Activated naive CD4-positive, alpha-beta T cell treated with anti-CD3 and anti-CD28 coated beads, Interleukin-2, amount 50 U/mL, for 24 hours (primary cell): ENCODE data around the gene MARCKSL1.
"Not testable (repeated sequence)": the region's sequence is repeated elsewhere in the genome, so short reads cannot be mapped to it uniquely, and the experiment has no call there.

ENCODE experiments used
- H3K27ac Mint-ChIP-seq: one replicate; pipeline ENCODE4 v1.8.0; 2021; ENCODE audit warnings: mild to moderate bottlenecking, mixed read lengths
- H3K27me3 Mint-ChIP-seq: one replicate; pipeline ENCODE4 v1.8.0; 2021; ENCODE audit warnings: mixed read lengths
- H3K36me3 Mint-ChIP-seq: one replicate; pipeline ENCODE4 v1.8.0; 2021; ENCODE audit warnings: mixed read lengths
- H3K4me1 Mint-ChIP-seq: one replicate; pipeline ENCODE4 v1.8.0; 2021; ENCODE audit warnings: mixed read lengths
- H3K4me3 Mint-ChIP-seq: one replicate; pipeline ENCODE4 v1.8.0; 2021; ENCODE audit warnings: mild to moderate bottlenecking, mixed read lengths
- H3K9me3 Mint-ChIP-seq: one replicate; pipeline ENCODE4 v1.8.0; 2021; ENCODE audit warnings: mixed read lengths

Gene MARCKSL1

GRCh38 chr1:32357614-32358013 is 21.6 kb upstream of the MARCKSL1 start:
- peaks cover 3% of the 10 kb centered on the region for H3K36me3 Mint-ChIP-seq
- no peaks in the 10 kb centered on the region for H3K27me3 Mint-ChIP-seq
- H3K9me3 Mint-ChIP-seq: no peaks in the 10 kb centered on the region
- no peak overlapping the region for H3K27ac Mint-ChIP-seq
- H3K4me1 Mint-ChIP-seq: peaks cover 37% of the 10 kb centered on the region
- no peak overlapping the region for H3K4me3 Mint-ChIP-seq

GRCh38 chr1:32356478-32356877 is 20.4 kb upstream of the MARCKSL1 start:
- H3K4me1 Mint-ChIP-seq: peaks cover 33% of the 10 kb centered on the region
- H3K36me3 Mint-ChIP-seq: no peaks in the 10 kb centered on the region
- no peaks in the 10 kb centered on the region for H3K27me3 Mint-ChIP-seq
- no peaks in the 10 kb centered on the region for H3K9me3 Mint-ChIP-seq
- no peak overlapping the region for H3K4me3 Mint-ChIP-seq
- no peak overlapping the region for H3K27ac Mint-ChIP-seq

GRCh38 chr1:32355778-32356177 is 19.7 kb upstream of the MARCKSL1 start:
- not testable (repeated sequence) for H3K27me3 Mint-ChIP-seq, H3K4me3 Mint-ChIP-seq, H3K9me3 Mint-ChIP-seq, H3K27ac Mint-ChIP-seq, H3K36me3 Mint-ChIP-seq
- peaks cover 30% of the 10 kb centered on the region for H3K4me1 Mint-ChIP-seq

- no peaks in the 10 kb centered on the region for H3K27me3 Mint-ChIP-seq
- H3K36me3 Mint-ChIP-seq: no peaks in the 10 kb centered on the region
- no peaks in the 10 kb centered on the region for H3K9me3 Mint-ChIP-seq
- no peak overlapping the region for H3K27ac Mint-ChIP-seq
- H3K4me3 Mint-ChIP-seq: peak overlapping the region; percentile 24
- H3K4me1 Mint-ChIP-seq: peaks cover 35% of the 10 kb centered on the region
Measured at GRCh38 chr1:32353886-32354570, 18.0 kb upstream of the MARCKSL1 start.

- H3K4me1 Mint-ChIP-seq: peaks cover 41% of the 10 kb centered on the region
- H3K27ac Mint-ChIP-seq: peak overlapping the region; percentile 68
- H3K4me3 Mint-ChIP-seq: peak overlapping the region; percentile 68
- H3K36me3 Mint-ChIP-seq: no peaks in the 10 kb centered on the region
- H3K27me3 Mint-ChIP-seq: no peaks in the 10 kb centered on the region
- H3K9me3 Mint-ChIP-seq: no peaks in the 10 kb centered on the region
Measured at GRCh38 chr1:32353431-32353830, 17.4 kb upstream of the MARCKSL1 start.

- Mint-ChIP-seq H3K36me3 (no peaks in the 10 kb centered on the region), H3K27me3 (no peaks in the 10 kb centered on the region), H3K4me3 (peak overlapping the region; percentile 68), H3K9me3 (no peaks in the 10 kb centered on the region), H3K27ac (peak overlapping the region; percentile 68), H3K4me1 (peaks cover 42% of the 10 kb centered on the region)
Measured at GRCh38 chr1:32352831-32353383, 16.9 kb upstream of the MARCKSL1 start.

GRCh38 chr1:32352239-32352745 is 16.3 kb upstream of the MARCKSL1 start:
- peak overlapping the region; percentile 66 for H3K4me3 Mint-ChIP-seq
- peaks cover 42% of the 10 kb centered on the region for H3K4me1 Mint-ChIP-seq
- H3K27ac Mint-ChIP-seq: peak overlapping the region; percentile 77
- H3K36me3 Mint-ChIP-seq: no peaks in the 10 kb centered on the region
- H3K9me3 Mint-ChIP-seq: no peaks in the 10 kb centered on the region
- no peaks in the 10 kb centered on the region for H3K27me3 Mint-ChIP-seq

GRCh38 chr1:32351399-32352238 is 15.6 kb upstream of the MARCKSL1 start:
- Mint-ChIP-seq H3K36me3 (no peaks in the 10 kb centered on the region), H3K4me1 (peaks cover 43% of the 10 kb centered on the region), H3K27me3 (no peaks in the 10 kb centered on the region), H3K4me3 (peak overlapping the region; percentile 83), H3K9me3 (no peaks in the 10 kb centered on the region), H3K27ac (peak overlapping the region; percentile 46)

- peaks cover 50% of the 10 kb centered on the region for H3K4me1 Mint-ChIP-seq
- no peaks in the 10 kb centered on the region for H3K27me3 Mint-ChIP-seq
- no peaks in the 10 kb centered on the region for H3K9me3 Mint-ChIP-seq
- H3K4me3 Mint-ChIP-seq: peak overlapping the region; percentile 83
- peak overlapping the region; percentile 56 for H3K27ac Mint-ChIP-seq
- no peaks in the 10 kb centered on the region for H3K36me3 Mint-ChIP-seq
Measured at GRCh38 chr1:32350785-32351398, 14.9 kb upstream of the MARCKSL1 start.

- H3K4me3 Mint-ChIP-seq: peak overlapping the region; percentile 34
- peaks cover 61% of the 10 kb centered on the region for H3K4me1 Mint-ChIP-seq
- H3K9me3 Mint-ChIP-seq: no peaks in the 10 kb centered on the region
- no peaks in the 10 kb centered on the region for H3K36me3 Mint-ChIP-seq
- H3K27me3 Mint-ChIP-seq: no peaks in the 10 kb centered on the region
- H3K27ac Mint-ChIP-seq: peak overlapping the region; percentile 6
Measured at GRCh38 chr1:32349211-32349708, 13.2 kb upstream of the MARCKSL1 start.

- Mint-ChIP-seq H3K27me3 (no peaks in the 10 kb centered on the region), H3K9me3 (no peaks in the 10 kb centered on the region), H3K4me1 (peaks cover 48% of the 10 kb centered on the region), H3K27ac (peak overlapping the region; percentile 25), H3K36me3 (no peaks in the 10 kb centered on the region), H3K4me3 (no peak overlapping the region)
Measured at GRCh38 chr1:32346532-32347157, 10.6 kb upstream of the MARCKSL1 start.

- Mint-ChIP-seq H3K4me1 (peaks cover 43% of the 10 kb centered on the region), H3K27ac (peak overlapping the region; percentile 11)
Measured at GRCh38 chr1:32345289-32345827, 9.3 kb upstream of the MARCKSL1 start.

GRCh38 chr1:32342704-32343103 is 6.7 kb upstream of the MARCKSL1 start:
- Mint-ChIP-seq H3K27me3 (no peaks in the 10 kb centered on the region), H3K4me3 (no peak overlapping the region), H3K9me3 (no peaks in the 10 kb centered on the region), H3K27ac (no peak overlapping the region), H3K4me1 (peaks cover 38% of the 10 kb centered on the region), H3K36me3 (no peaks in the 10 kb centered on the region)

More at GRCh38 chr1:32345289-32345827, 9.3 kb upstream of the MARCKSL1 start:
- Mint-ChIP-seq H3K9me3 (no peaks in the 10 kb centered on the region), H3K27me3 (no peaks in the 10 kb centered on the region), H3K4me3 (no peak overlapping the region), H3K36me3 (no peaks in the 10 kb centered on the region)

- no peaks in the 10 kb centered on the region for H3K27me3 Mint-ChIP-seq
- no peaks in the 10 kb centered on the region for H3K36me3 Mint-ChIP-seq
- H3K4me3 Mint-ChIP-seq: no peak overlapping the region
- peaks cover 45% of the 10 kb centered on the region for H3K4me1 Mint-ChIP-seq
- no peak overlapping the region for H3K27ac Mint-ChIP-seq
- H3K9me3 Mint-ChIP-seq: no peaks in the 10 kb centered on the region
Measured at GRCh38 chr1:32341971-32342370, 5.9 kb upstream of the MARCKSL1 start.
